Myocyte (in vitro differentiated cells): Measurements from ENCODE around the gene UGGT2. TPM values are rescaled to one million over a fixed set of nuclear protein-coding genes. Genes with fewer than 3 reads are reported as not detected.

Source experiments
- total RNA-seq: library from RNA; depleted of rRNA; stranded (reverse); fragments of >200 nt; gene quantifications from 2 replicates; pipeline ENCODE4 v1.2.3, GENCODE V29; 2014

UGGT2 gene
- total RNA-seq, 1 donor from 2014 or later: 27.9 TPM

Other genes starting within 250 kb of the UGGT2 start
- gene HS6ST3, start 36.7 kb upstream of the UGGT2 start, total RNA-seq: 0.05 TPM in 1 of 2 replicates, not detected in the other